Measurements from ENCODE around the gene CORIN. TPM values are rescaled to one million over a fixed set of nuclear protein-coding genes. Genes with fewer than 3 reads are reported as not detected.

The CORIN gene
- total and polyA plus RNA-seq, 2 of the 13 experiments (the other 11 are each of a cell fraction or from before 2014, with no cell fraction given), result 0.84 to 1.2 TPM

- no TSS peak for BruUV-seq (replicated peaks)
- ChIA-PET CTCF (ENCODE audit: low intra/inter-chr PET ratio, low total read pairs) (no interaction called here), POLR2A (no interaction called here)
- Histone ChIP-seq H4K20me1 (ENCODE audit: insufficient read depth, low read length) (no peaks in the 10 kb centered on the region), H3K4me2 (ENCODE audit: low read depth, low read length) (no peak overlapping the region), H3K9ac (ENCODE audit: insufficient read depth, low read depth, low read length) (no peak overlapping the region), H3K36me3 (replicated peaks in 1 of 2; ENCODE audit: control insufficient read depth in 1 of 2, insufficient read depth in 2 of 2, low read length in 2 of 2) (no peaks in the 10 kb centered on the region), H3K9me3 (ENCODE audit: low read length) (no peaks in the 10 kb centered on the region), H3K4me3 (replicated peaks in 1 of 3; ENCODE audit: insufficient read depth in 1 of 3, low read depth in 2 of 3, low read length in 3 of 3) (no peak overlapping the region), H3K4me1 (ENCODE audit: insufficient read depth, low read length) (peaks cover 10% of the 10 kb centered on the region), H3K27ac (ENCODE audit: extremely low read length, insufficient read depth, low read length) (no peak overlapping the region), H3K27me3 (ENCODE audit: control insufficient read depth in 1 of 2, insufficient read depth in 2 of 2, low read length in 2 of 2) (peaks cover 0 to 7% of the 10 kb centered on the region in 2 experiments; a peak in 2 of 5 replicates), H3K79me2 (ENCODE audit: insufficient read depth, low read length) (no peaks in the 10 kb centered on the region), H2AFZ (ENCODE audit: low read length) (no peak overlapping the region)
- intact Hi-C loops (cut with micrococcal nuclease; ENCODE audit: unreplicated experiment), result loop anchor here (2.0 kb wide), 1 partner anchor 16 kb away; no protein-coding TSS in a partner anchor
- FAIRE-seq (no peak), ATAC-seq (no peak), DNase-seq (ENCODE audit: low spot score) (no peak)
- in situ Hi-C loops (cut with HindIII; ENCODE audit: extremely low pct_ligation_motif_present, low pct_unique_long_range_greater_than_20kb), result loop anchor here (25.0 kb wide), 1 partner anchor 370 kb away; no protein-coding TSS in a partner anchor
- 67% methylated on average over 5 of the region's 5 CpGs for WGBS (ENCODE audit: low lambda C conversion rate)
- no peak for TF ChIP-seq ZNF781 (CRISPR knock-in tag; IDR thresholded peaks at IDR 0.05; ENCODE audit: borderline replicate concordance, not compliant biosample characterization)
- no peak for TF ChIP-seq ZNF605 (CRISPR knock-in tag; IDR thresholded peaks at IDR 0.05)
- no peak for TF ChIP-seq ZNF460 (CRISPR knock-in tag; IDR thresholded peaks at IDR 0.05; ENCODE audit: borderline replicate concordance)
- TF ChIP-seq SYNCRIP (IDR thresholded peaks at IDR 0.05; ENCODE audit: insufficient read depth, low read depth, low read length), result no peak
- no peak for TF ChIP-seq MEIS2 (CRISPR knock-in tag; IDR thresholded peaks at IDR 0.05)
- TF ChIP-seq ZNF770 (CRISPR knock-in tag; IDR thresholded peaks at IDR 0.05), result no peak
Measured at GRCh38 chr4:47717188-47717587, 120.7 kb downstream of the CORIN start.

Measured in HepG2 (cell line).